Hematopoietic multipotent progenitor cell treated with erythropoietin and hydrocortisone succinate and interleukin-3 and kit ligand, for 6 days (in vitro differentiated cells): Measurements from ENCODE around the gene SLC49A4.
A peak's percentile ranks its signal among the peaks of the same experiment; 100 is the strongest.
"Not testable (repeated sequence)": the region's sequence is repeated elsewhere in the genome, so short reads cannot be mapped to it uniquely, and the experiment has no call there.

Experiments
- DNase-seq: peaks from one replicate; pipeline ENCODE4 v3.0.0-alpha.2; 2015

SLC49A4 gene, protein sequence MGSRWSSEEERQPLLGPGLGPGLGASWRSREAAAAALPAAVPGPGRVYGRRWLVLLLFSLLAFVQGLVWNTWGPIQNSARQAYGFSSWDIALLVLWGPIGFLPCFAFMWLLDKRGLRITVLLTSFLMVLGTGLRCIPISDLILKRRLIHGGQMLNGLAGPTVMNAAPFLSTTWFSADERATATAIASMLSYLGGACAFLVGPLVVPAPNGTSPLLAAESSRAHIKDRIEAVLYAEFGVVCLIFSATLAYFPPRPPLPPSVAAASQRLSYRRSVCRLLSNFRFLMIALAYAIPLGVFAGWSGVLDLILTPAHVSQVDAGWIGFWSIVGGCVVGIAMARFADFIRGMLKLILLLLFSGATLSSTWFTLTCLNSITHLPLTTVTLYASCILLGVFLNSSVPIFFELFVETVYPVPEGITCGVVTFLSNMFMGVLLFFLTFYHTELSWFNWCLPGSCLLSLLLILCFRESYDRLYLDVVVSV

DNA sequence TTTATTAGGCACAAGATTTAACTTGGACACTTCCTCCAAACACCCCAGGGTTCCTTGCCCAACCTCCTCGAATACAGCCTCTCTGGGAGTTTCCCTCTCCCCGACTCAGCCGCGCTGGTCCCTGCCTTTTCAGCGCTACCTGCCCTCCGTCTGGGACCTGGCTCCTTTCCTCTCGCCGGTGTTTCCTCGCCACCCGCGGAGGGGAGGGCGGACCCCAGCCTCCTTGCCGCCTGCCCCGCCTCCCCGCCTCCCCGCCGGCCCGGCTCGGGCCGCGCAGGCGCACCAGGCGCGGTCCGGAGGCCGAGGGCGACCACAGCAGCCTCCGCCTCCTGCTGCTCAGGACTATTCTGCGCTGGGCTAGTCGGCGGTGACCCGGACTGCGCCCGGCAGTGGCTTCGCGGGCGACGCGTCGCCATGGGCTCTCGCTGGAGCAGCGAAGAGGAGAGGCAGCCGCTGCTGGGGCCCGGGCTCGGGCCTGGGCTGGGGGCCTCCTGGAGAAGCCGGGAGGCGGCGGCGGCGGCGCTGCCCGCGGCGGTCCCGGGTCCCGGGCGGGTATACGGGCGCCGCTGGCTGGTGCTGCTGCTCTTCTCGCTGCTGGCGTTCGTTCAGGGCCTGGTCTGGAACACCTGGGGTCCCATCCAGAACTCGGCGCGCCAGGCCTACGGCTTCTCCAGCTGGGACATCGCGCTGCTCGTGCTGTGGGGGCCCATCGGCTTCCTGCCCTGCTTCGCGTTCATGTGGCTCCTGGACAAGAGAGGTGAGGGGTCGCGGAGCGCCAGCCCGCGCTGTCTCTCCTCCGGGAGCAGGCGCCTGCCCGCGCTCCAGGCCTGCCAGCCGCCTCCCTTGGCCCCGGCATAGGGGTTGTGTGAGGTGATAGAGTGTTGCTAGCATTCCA, at the start of gene SLC49A4:
Gene SLC49A4, plus strand, starts transcription at position 291 of the 895 bp plus-strand sequence. Its CDS starts 124 bp downstream, at position 415.
- peak; percentile 75 for DNase-seq

DNA sequence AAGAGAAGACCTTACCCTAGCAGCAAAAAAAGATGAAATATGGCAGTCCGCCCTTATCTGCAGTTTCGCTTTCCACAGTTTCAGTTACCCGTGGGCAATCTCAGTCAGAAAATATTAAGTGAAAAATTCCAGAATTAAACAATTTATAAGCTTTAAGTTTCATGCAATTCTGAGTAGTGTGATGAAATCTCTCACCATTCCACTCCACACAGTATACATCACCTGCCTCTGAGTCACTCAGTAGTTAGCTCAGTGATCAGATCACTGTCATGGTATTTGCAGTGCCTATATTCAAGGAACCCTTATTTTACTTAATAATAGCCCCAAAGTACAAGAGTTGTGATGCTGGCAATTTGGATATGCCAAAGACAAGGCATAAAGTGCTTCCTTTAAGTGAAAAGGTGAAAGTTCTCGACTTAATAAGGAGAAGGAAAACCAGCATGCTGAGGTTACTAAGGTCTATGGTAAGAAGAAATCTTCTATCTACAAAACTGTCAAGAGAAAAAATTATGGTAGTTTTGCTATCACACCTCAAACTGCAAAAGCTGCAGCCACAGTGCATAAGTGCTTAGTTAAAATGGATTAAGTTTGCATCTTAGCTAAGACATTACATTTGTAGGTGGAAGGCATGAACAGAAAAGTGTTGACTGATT, 49.4 kb upstream of the SLC49A4 start:
- no peak for DNase-seq

DNA sequence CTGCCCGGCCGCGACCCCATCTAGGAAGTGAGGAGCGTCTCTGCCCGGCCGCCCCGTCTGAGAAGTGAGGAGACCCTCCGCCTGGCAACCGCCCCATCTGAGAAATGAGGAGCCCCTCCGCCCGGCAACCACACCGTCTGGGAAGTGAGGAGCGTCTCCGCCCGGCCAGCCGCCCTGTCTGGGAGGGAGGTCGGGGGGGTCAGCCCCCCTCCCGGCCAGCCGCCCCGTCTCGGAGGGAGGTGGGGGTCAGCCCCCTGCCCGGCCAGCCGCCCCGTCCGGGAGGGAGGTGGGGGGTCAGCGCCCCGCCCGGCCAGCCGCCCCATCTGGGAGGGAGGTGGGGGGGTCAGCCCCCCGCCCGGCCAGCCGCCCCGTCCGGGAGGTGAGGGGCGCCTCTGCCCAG, 47.6 kb upstream of the SLC49A4 start:
- not testable (repeated sequence) for DNase-seq

DNA sequence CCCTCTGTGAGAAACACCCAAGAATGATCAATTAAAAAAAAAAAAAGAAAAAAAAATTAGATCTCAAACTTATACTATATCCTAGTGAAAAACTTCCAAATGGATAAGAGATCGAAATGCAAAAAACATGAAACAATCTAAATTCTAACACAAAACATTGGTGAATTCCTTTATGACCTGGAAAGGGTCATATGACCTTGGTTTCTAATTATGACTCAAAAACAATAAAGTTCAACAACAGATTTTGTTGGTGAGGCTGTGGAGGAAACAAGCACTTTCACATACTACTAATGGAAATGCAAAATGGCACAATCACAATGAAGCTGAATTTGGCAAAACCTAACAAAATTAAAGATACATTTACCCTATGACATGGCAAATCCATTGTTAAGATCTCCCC, 46.5 kb upstream of the SLC49A4 start:
- DNase-seq: no peak

DNA sequence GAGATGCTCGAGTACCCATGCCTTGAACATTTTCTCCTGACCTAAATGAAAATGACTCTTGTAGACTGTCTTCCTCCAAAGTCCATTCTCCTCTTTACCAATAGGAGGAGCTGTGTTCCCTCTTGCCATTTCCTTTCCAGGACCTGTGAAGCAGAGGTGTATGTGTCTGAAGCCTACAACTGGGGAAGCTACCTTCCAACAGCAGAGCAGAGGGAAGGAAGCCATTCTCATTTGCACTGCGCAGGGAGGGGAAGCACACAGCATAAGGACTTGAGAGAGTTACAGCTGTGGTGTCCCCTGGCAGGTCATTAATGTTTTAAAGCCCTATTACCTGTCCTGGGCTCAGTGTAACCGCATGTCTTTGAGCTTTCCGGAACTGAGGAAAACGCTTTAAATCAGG, 39.9 kb upstream of the SLC49A4 start:
- DNase-seq: peak; percentile 82

DNA sequence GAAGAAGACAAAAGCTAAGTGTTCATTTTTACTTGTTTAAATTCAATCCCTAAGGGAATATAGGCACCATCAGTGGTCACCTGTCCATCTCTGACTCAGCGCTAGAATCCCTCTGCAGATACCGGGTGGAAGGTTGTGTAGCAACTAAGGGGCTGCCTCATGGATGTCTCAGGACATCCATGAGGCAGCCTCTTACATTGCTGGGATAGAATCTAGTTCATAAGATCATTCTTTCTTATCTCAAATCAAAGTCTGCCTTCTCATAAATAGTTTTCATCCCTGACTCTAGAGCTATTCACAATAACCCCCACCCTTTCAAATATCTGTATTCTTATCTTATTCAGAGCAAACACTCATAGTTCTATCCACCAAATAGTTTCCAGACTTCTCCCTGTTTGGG, 39.4 kb upstream of the SLC49A4 start:
- no peak for DNase-seq

DNA sequence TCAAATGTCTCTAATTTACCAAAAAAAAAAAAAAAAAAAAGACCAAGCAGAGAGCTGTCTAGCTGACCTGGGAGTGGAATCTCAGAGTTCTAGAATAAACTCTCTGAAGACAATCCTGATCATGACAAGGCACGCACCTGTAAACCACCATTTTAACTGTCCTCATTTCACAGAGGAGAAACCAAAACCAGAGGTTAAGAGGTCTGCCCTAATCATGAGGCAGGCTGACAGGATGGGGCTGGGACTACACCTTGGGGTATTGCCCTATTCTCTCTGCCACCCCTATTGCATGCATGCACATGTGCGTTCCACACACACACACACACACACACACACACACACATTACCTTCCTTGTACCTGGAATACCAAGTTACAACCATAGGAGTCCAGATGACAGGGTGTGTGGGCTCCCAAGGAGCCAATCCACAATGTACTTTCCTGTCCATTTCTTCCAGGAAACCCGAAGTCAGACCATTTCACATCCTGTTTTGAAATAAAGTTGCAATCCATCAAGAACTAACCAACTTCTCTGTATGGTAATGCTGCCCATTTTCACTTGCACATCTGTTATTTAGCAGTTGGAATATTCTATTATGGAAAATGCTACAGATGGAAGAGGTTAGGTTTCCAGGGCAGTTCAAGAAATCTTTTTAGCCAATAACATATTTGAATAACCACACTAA, 35.9 kb upstream of the SLC49A4 start:
- peak; percentile 24 for DNase-seq

DNA sequence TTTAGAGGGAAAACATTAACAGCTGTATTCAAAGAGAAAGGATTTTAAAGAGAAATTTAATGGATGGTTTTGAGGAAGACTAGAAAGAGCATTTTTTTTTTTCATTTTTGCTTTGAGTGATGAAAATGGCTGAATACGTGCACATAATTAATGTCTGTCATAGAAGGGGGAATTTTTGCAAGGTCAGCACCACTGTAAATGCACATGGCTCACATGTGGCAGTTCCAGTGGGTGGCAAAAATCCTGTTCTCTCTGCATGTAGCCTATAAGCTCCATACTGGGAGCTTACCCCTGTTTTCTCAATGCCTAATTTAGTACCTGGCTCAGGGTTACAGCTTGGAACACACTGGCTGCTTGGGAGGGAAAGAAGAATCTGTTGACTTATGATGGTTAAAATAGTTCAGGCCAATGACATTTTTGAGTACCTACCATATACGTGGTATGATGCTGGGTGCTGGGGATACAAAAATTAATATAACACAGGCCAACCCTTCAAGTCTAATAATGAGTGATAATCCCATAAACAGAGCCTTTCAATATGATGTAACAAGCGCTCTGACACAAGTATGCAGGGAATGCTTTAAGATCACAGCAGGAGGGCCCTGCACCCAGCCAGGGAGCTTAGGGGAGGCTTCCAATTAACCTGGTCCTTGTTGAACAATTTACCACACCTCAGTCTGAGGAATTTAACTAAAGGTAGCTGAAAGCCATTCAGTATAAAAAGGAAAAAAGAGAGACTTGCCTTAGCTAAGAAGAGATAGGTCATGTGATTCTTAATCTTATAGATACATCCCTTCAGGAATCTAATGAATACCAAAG, 34.2 kb upstream of the SLC49A4 start:
- DNase-seq: no peak

DNA sequence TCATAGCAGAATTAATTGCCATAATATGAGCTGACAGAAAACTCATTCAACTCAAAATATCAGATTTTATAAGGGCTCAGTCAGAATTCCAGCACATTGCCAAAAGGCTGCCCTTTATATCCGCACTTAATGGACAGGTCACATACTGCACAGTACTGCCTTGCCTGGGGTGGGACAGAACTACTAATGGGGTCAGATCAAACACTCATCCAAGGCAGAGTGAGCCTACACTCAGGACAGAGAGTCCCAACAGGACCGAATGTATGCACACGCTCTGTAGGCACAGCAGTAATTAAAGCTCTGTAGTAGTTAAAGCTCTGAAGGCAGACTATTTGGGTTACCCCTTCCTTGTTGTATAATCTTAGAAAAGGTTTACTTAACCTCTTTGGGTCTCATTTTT, 28.4 kb upstream of the SLC49A4 start:
- no peak for DNase-seq

DNA sequence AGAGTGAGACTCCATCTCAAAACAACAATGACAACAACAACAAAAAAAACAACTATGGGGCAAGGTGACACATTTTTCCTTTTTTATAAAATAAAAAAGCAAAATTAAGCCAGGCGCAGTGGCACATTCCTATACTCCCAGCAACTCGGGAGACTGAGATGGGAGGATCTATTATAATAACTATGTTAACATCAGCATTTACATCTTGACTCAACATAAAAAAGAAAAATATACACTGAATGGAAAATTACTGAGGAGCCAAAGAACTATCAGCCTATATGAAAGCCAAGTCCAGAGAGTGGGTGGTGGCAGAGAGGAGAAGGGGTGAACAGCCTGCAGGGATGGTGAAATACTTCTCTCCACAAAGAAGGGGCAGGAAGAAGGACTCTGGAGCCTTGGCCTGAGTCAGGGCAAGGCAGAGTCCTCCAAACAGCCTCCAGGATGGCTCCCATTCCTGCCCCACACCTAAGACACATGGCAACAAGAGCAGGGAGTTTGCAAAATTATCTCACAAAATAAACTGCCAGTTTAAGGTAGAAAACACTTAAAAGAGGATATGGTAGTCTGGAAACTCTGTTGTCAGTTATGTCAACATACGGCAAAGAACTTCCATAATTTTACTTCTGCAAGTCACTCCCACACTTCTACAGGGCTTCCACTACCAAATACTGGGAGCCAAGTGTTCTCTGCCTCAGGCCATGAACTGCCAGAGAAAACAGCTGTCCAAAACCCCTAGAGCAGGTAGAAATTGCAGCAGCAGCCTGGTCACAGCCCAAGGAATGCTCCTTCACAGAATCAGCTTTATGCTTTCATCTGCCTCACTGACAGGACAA, 27.1 kb upstream of the SLC49A4 start:
- DNase-seq: peak; percentile 37

DNA sequence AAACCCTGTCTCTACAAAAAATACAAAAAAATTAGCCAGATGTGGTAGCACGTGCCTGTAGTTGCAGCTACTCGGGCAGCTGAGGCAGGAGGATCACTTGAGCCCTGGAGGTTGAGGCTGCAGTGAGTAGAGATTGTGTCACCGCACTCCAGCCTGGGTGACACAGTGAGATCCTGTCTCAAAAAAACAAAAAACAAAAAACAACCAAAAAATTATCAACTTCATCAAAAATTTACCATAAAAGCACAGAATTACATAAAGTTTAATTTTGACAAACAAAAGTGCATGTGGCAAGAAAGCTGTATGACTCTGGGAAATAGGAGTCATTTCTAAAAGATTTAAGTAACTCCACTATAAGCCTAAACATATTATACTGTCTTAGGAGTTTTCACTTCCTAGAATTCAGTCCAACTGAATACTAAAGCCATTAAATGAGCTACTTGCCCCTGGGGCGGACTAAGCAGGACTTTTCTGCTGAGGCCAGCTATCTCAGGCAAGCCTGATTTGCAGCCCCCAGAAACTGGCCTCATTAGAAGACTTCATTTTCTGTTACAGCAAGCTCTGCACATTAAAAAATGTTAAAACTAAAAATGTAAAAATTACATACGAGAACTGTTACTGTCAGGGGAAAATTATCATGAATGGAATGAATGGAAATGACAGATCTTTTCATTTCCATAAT, 24.2 kb upstream of the SLC49A4 start:
- DNase-seq: no peak

DNA sequence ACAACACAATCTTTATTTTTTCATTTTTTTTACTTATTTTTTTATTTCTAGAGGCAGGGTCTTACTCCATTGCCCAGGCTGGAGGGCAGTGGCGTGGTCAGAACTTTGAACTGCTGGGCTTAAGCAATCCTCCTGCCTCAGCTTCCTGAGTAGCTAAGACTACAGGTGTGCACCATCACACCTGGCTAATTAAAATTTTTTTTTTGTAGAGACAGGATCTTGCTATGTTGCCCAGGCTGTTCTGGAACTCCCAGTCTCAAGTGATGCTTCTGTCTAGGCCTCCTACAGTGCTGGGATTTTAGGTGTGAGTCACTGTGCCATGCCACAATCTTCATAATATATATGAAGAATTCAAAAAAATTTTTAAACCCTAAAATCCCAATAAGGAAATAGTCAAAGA, 22.0 kb upstream of the SLC49A4 start:
- no peak for DNase-seq

DNA sequence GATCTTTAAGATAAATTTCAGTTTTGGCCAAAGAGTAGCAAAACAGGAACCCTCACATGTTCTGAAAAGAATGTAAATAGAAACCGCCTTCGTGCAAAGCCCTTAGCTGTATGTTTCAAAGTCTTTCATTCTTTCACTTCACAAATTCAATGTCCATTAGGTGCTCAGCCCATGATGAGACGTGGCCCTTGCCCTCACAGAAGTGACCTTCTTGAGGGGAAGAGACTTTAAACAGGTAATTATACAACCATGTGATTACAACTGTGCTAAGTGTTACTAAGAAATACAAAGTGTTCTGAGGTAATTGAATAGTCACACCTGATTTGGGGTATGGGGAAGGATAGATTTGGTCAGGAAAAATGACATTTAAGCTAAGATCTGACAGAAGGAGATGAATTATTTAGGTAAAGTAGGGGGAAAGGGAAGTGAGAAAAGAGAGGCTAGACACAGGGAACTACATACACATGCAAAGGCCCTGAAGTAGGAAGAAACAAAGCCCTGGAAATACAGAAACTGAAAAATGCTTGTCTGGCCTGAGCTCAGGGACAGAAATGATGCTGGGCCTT, 20.8 kb upstream of the SLC49A4 start:
- DNase-seq: no peak

DNA sequence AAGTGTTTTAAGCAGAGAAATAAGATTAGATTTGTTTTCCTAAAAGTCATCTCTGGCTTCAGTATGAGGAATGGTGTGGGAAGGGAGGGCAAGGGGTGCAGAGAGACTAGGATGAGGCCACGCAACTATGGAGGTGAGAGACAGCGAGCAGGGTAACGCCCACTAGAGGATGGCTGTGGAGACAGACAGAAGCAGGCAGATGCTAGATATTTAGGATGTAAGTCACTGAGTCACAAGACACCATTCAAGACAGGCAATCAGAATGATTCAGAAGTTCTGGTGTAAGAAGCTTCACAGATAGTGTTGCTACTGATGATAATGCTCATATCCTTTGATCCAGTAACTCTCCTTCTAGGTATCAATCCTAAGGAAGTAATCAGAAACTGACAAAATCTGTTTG, 20.3 kb upstream of the SLC49A4 start:
- DNase-seq: peak; percentile 54

DNA sequence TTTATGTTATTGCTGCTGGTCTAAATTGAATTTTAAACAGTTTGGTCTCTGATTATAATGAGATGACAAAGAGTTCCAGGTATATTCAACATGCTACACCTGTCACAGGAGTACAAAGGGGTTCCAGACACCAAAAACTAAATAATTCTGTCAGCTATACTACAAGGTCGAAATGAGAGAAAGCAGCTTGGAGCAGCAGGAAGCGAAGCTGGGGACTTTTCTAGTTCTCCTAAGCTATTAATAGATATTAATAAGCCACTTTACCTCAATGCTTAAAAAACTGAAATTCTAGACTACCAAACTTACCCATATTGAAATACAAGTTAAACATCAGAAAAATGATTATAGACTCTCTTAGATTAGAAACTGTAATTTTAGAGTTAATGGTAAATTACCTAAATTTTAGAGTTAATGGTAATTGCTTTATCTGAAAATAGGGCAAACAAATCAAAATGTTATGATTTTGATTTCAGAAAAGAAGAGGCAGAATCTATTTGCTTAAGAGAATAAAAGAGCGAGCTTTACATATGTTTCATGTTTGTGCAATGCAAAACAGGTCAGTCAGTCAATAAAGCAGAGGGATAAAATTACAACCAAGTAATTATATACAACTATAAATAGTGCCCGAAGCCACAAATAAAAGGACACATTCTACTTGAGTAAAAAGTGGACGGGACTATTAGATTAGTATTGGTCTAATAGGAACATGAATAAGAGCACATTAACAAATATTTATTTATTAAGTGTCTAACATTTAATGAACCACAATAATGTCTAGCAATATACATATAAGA, 18.0 kb upstream of the SLC49A4 start:
- no peak for DNase-seq

DNA sequence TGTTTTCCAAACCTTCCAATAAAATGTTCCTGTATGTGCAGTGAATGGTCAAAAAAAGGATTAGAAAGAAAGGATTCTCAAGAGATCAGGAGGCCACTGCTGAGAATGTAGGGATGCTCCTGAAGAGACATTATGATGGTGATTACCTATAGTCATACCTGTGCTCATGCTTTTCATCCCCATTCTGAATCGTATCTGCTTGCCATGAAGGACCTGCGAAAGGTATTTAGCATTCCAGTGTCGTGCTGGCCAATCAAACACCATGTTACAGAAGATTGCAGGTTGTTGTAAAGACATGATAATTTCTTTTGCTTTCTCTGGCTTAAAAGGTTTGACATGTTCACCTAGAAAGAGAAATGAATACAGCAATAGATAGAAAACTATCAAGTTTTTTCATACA, 17.3 kb upstream of the SLC49A4 start:
- no peak for DNase-seq

DNA sequence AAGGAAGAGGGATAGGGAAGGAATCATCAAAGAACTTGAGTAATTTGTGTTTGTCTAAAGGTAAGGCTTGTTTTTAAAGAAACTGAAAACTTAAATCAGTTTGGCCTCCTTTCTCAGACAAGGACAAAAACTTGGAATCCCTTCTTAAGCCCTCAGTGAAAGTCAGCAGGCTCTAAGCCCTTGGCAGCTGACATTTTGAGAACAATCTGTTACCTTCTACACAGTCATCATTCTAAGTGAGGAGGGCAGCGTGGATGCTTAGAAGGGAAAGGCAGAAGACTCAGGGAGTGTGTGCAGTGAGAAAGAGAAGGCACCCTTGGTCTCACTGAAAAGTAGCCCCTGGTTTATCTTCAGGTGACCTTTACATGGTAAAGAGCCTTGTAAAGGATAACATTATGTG, 12.1 kb upstream of the SLC49A4 start:
- no peak for DNase-seq

DNA sequence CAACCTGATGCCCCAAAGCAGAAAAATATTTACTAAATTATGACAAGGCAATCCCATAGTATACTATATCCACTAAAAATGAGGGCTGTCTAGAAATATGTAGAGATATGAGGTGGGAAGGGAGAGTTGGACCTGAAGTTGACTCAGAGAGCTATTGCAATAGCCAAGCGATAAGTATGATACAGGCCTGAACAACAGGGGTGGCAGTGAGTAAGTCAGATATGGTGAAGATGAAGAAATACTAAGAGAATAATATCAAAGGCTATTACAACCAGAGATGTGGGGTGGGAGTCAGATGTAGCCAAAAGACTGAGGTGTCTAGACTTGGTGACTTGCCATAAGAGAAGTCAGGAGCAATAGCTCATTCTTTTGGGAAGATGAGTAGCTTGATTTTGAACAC, 10.4 kb upstream of the SLC49A4 start:
- DNase-seq: no peak

DNA sequence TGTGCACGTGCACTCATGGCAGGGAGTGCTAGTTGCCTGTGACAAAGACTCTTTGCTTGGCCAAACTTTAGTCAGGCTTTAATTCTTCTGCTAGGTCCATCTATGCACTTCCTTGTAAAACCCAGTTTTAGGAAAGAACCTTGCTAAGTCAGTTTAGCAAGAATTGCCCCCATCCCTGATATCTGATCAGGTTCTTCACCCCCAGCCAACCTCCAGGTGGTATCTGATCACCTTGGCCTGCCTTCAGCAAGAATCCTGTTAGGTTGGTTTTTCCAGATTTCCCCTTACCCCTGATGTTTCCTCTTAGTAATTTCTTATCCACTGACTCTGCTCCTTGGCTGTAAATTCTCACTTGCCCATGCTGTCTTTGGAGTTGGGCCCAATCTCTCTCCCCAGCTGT, 9.6 kb upstream of the SLC49A4 start:
- no peak for DNase-seq
